ENCODE results near the gene FKBP1A. TPM values are rescaled to one million over a fixed set of nuclear protein-coding genes. Genes with fewer than 3 reads are reported as not detected.
"Not testable (repeated sequence)": the region's sequence is repeated elsewhere in the genome, so short reads cannot be mapped to it uniquely, and the experiment has no call there.

The FKBP1A gene
- total and polyA plus RNA-seq, 4 donors: 145 to 465 (median 277) TPM

- H3K4me3 ChIP-seq: no peak overlapping the region
- peaks cover 0 to 5% (median 4%) of the 10 kb centered on the region in 3 donors for H3K27me3 ChIP-seq (ENCODE audit: control insufficient read depth in 3 of 3, insufficient read depth in 3 of 3, low read length in 2 of 3)
- H3K36me3 ChIP-seq (ENCODE audit: control insufficient read depth in 4 of 4, insufficient read depth in 4 of 4, low read length in 4 of 4): no peaks in the 10 kb centered on the region
- ATAC-seq (ENCODE audit: insufficient read depth, low FRiP score): no peak
- DNase-seq: no peak
- H3K9ac ChIP-seq (ENCODE audit: insufficient read depth in 1 of 2, low read length in 2 of 2): no peak overlapping the region
- TF ChIP-seq CTCF (IDR thresholded peaks at IDR 0.05; ENCODE audit: control extremely low read depth, extremely low read depth): no peak
- peaks cover 0 to 2% (median 0%) of the 10 kb centered on the region in 4 donors for H3K9me3 ChIP-seq (ENCODE audit: control insufficient read depth in 4 of 4, insufficient read depth in 3 of 4, low read length in 3 of 4)
- no peak overlapping the region for H3K27ac ChIP-seq (ENCODE audit: low read depth in 1 of 2, low read length in 1 of 2)
- 94% methylated on average over 3 of the region's 3 CpGs for WGBS, 2 donors
- no peaks in the 10 kb centered on the region for H3K4me1 ChIP-seq (ENCODE audit: control insufficient read depth in 5 of 5, insufficient read depth in 5 of 5, low read length in 5 of 5)
These were observed 8.6 kb upstream of the FKBP1A start for GRCh38 chr20:1401451-1401907.

GRCh38 chr20:1399678-1400366, 7.0 kb upstream of the FKBP1A start:
- H3K9ac ChIP-seq (ENCODE audit: insufficient read depth in 1 of 2, low read length in 2 of 2); ATAC-seq (ENCODE audit: insufficient read depth, low FRiP score); H3K4me3 ChIP-seq; H3K4me1 ChIP-seq (ENCODE audit: control insufficient read depth in 5 of 5, insufficient read depth in 5 of 5, low read length in 5 of 5); H3K36me3 ChIP-seq (ENCODE audit: control insufficient read depth in 4 of 4, insufficient read depth in 4 of 4, low read length in 4 of 4); H3K9me3 ChIP-seq (ENCODE audit: control insufficient read depth in 4 of 4, insufficient read depth in 3 of 4, low read length in 3 of 4); H3K27ac ChIP-seq (ENCODE audit: low read depth in 1 of 2, low read length in 1 of 2): not testable (repeated sequence)
- WGBS, 2 donors: 77 to 89% methylated on average over 8 of the region's 8 CpGs
- peaks cover 0 to 11% (median 10%) of the 10 kb centered on the region in 3 donors for H3K27me3 ChIP-seq (ENCODE audit: control insufficient read depth in 3 of 3, insufficient read depth in 3 of 3, low read length in 2 of 3)
- DNase-seq: peak in 1 of 3 donors; percentile 33

- not testable (repeated sequence) for H3K4me1 ChIP-seq (ENCODE audit: control insufficient read depth in 5 of 5, insufficient read depth in 5 of 5, low read length in 5 of 5); H3K36me3 ChIP-seq (ENCODE audit: control insufficient read depth in 4 of 4, insufficient read depth in 4 of 4, low read length in 4 of 4); H3K4me3 ChIP-seq; H3K27ac ChIP-seq (ENCODE audit: low read depth in 1 of 2, low read length in 1 of 2); H3K9me3 ChIP-seq (ENCODE audit: control insufficient read depth in 4 of 4, insufficient read depth in 3 of 4, low read length in 3 of 4); H3K9ac ChIP-seq (ENCODE audit: insufficient read depth in 1 of 2, low read length in 2 of 2); ATAC-seq (ENCODE audit: insufficient read depth, low FRiP score); DNase-seq
- peaks cover 0 to 16% (median 12%) of the 10 kb centered on the region in 3 donors for H3K27me3 ChIP-seq (ENCODE audit: control insufficient read depth in 3 of 3, insufficient read depth in 3 of 3, low read length in 2 of 3)
- WGBS, 2 donors: 63 to 79% methylated on average over 7 of the region's 7 CpGs
These were observed 5.3 kb upstream of the FKBP1A start for GRCh38 chr20:1398185-1398584.

GRCh38 chr20:1397710-1398109, 4.9 kb upstream of the FKBP1A start:
- Histone ChIP-seq H3K27me3 (ENCODE audit: control insufficient read depth in 3 of 3, insufficient read depth in 3 of 3, low read length in 2 of 3) (peaks cover 0 to 16% (median 12%) of the 10 kb centered on the region in 3 donors), H3K36me3 (ENCODE audit: control insufficient read depth in 4 of 4, insufficient read depth in 4 of 4, low read length in 4 of 4) (no peaks in the 10 kb centered on the region), H3K9ac (ENCODE audit: insufficient read depth in 1 of 2, low read length in 2 of 2) (no peak overlapping the region), H3K9me3 (ENCODE audit: control insufficient read depth in 4 of 4, insufficient read depth in 3 of 4, low read length in 3 of 4) (no peaks in the 10 kb centered on the region), H3K27ac (ENCODE audit: low read depth in 1 of 2, low read length in 1 of 2) (no peak overlapping the region), H3K4me3 (no peak overlapping the region), H3K4me1 (ENCODE audit: control insufficient read depth in 5 of 5, insufficient read depth in 5 of 5, low read length in 5 of 5) (peaks cover 0 to 8% (median 4%) of the 10 kb centered on the region in 5 donors)
- TF ChIP-seq CTCF (IDR thresholded peaks at IDR 0.05; ENCODE audit: control extremely low read depth, extremely low read depth): no peak
- ATAC-seq (ENCODE audit: insufficient read depth, low FRiP score) (no peak), DNase-seq (no peak)
- WGBS, 2 donors: 77 to 80% methylated on average over 4 of the region's 4 CpGs

Data from lung (tissue), 12 donors.